Astrocyte (in vitro differentiated cells and primary cell): ENCODE results near the gene GPATCH3. TPM values are rescaled to one million over a fixed set of nuclear protein-coding genes. Genes with fewer than 3 reads are reported as not detected.

Experiments used
- DNase-seq: peaks from one replicate; pipeline ENCODE4 v3.0.0-alpha.2; 2010; ENCODE audit warnings: low read depth
- FAIRE-seq: peaks from 2 replicates; lab custom pipeline; 2011; peaks lifted over from hg19 to GRCh38; lab: Jason Lieb, UNC
- H2AFZ ChIP-seq: 2 replicates; pipeline ENCODE4 v1.6.0; 2012; ENCODE audit warnings: low read depth, low read length, inconsistent platforms
- H3K27ac ChIP-seq: 2 replicates; pipeline ENCODE4 v1.5.1; 2011; ENCODE audit warnings: low read depth, low read length, inconsistent platforms
- H3K27me3 ChIP-seq: 2 replicates; pipeline ENCODE4 v1.6.0; 2011; ENCODE audit warnings: low read length, inconsistent platforms; ENCODE audit not compliant: insufficient read depth
- H3K36me3 ChIP-seq: 2 replicates; pipeline ENCODE4 v1.5.1; 2011; ENCODE audit warnings: low read length, inconsistent platforms; ENCODE audit not compliant: insufficient read depth
- H3K4me1 ChIP-seq: 2 replicates; pipeline ENCODE4 v1.5.1; 2011; ENCODE audit warnings: low read length, inconsistent platforms; ENCODE audit not compliant: insufficient read depth
- H3K4me2 ChIP-seq: 2 replicates; pipeline ENCODE4 v1.6.0; 2012; ENCODE audit warnings: low read length, inconsistent platforms
- H3K4me3 ChIP-seq: 2 replicates; pipeline ENCODE4 v1.5.1; 2011; ENCODE audit warnings: low read depth, mild to moderate bottlenecking, low read length, inconsistent platforms; ENCODE audit not compliant: insufficient read depth
- H3K79me2 ChIP-seq: 2 replicates; pipeline ENCODE4 v1.6.0; 2012; ENCODE audit warnings: mild to moderate bottlenecking, low read length, inconsistent platforms; ENCODE audit not compliant: insufficient read depth
- H3K9ac ChIP-seq: 2 replicates; pipeline ENCODE4 v1.6.0; 2012; ENCODE audit warnings: mild to moderate bottlenecking, low read length, inconsistent platforms
- H3K9me3 ChIP-seq: 2 replicates; pipeline ENCODE4 v1.5.1; 2012; ENCODE audit warnings: low read depth, mild to moderate bottlenecking, low read length, inconsistent platforms; ENCODE audit not compliant: insufficient read depth
- H4K20me1 ChIP-seq: 2 replicates; pipeline ENCODE4 v1.6.0; 2012; ENCODE audit warnings: low read length, inconsistent platforms; ENCODE audit not compliant: insufficient read depth
- H3K27ac Mint-ChIP-seq: one replicate; pipeline ENCODE4 v1.8.0; 2021; ENCODE audit warnings: mild to moderate bottlenecking, mixed read lengths; ENCODE audit not compliant: unreplicated experiment
- H3K27me3 Mint-ChIP-seq: one replicate; pipeline ENCODE4 v1.8.0; 2021; ENCODE audit warnings: low read depth, mixed read lengths; ENCODE audit not compliant: unreplicated experiment
- H3K36me3 Mint-ChIP-seq: one replicate; pipeline ENCODE4 v1.8.0; 2021; ENCODE audit warnings: low read depth, mixed read lengths; ENCODE audit not compliant: unreplicated experiment
- H3K4me1 Mint-ChIP-seq: one replicate; pipeline ENCODE4 v1.8.0; 2021; ENCODE audit warnings: low read depth, mixed read lengths; ENCODE audit not compliant: unreplicated experiment
- H3K4me3 Mint-ChIP-seq: one replicate; pipeline ENCODE4 v1.8.0; 2021; ENCODE audit warnings: mild to moderate bottlenecking, moderate library complexity, mixed read lengths; ENCODE audit not compliant: unreplicated experiment
- H3K9me3 Mint-ChIP-seq: one replicate; pipeline ENCODE4 v1.8.0; 2021; ENCODE audit warnings: mild to moderate bottlenecking, mixed read lengths; ENCODE audit not compliant: unreplicated experiment
- EZH2 ChIP-seq: IDR thresholded peaks from 2 replicates; pipeline ENCODE4 v1.6.1; 2012; ENCODE audit warnings: mild to moderate bottlenecking, low read length, inconsistent platforms; ENCODE audit not compliant: insufficient read depth
- total RNA-seq: library from RNA; stranded (reverse); gene quantifications from 2 replicates; pipeline ENCODE4 v1.2.1, GENCODE V29; 2021
- TF ChIP-seq, protein P1 (sequence below): IDR thresholded peaks from 2 replicates; pipeline ENCODE4 v1.5.1; 2011; ENCODE audit warnings: low read depth, mild to moderate bottlenecking, inconsistent platforms, low read length, moderate library complexity; ENCODE audit not compliant: insufficient read depth

GPATCH3 gene
- total RNA-seq, 1 donor from 2014 or later = 12.8 TPM

- H3K27ac ChIP-seq = no peak overlapping the region
- H3K4me1 Mint-ChIP-seq = peaks cover 10% of the 10 kb centered on the region
- no peak for TF ChIP-seq EZH2
- TF ChIP-seq, protein P1, sequence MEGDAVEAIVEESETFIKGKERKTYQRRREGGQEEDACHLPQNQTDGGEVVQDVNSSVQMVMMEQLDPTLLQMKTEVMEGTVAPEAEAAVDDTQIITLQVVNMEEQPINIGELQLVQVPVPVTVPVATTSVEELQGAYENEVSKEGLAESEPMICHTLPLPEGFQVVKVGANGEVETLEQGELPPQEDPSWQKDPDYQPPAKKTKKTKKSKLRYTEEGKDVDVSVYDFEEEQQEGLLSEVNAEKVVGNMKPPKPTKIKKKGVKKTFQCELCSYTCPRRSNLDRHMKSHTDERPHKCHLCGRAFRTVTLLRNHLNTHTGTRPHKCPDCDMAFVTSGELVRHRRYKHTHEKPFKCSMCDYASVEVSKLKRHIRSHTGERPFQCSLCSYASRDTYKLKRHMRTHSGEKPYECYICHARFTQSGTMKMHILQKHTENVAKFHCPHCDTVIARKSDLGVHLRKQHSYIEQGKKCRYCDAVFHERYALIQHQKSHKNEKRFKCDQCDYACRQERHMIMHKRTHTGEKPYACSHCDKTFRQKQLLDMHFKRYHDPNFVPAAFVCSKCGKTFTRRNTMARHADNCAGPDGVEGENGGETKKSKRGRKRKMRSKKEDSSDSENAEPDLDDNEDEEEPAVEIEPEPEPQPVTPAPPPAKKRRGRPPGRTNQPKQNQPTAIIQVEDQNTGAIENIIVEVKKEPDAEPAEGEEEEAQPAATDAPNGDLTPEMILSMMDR = no peak
- peaks cover 43% of the 10 kb centered on the region for H3K79me2 ChIP-seq
- no peak overlapping the region for H3K4me3 Mint-ChIP-seq
- H3K36me3 ChIP-seq = peaks cover 40% of the 10 kb centered on the region
- no peaks in the 10 kb centered on the region for H3K27me3 ChIP-seq
- no peak for DNase-seq
- no peaks in the 10 kb centered on the region for H3K9me3 Mint-ChIP-seq
- H3K4me1 ChIP-seq = peaks cover 10% of the 10 kb centered on the region
- H3K4me3 ChIP-seq = no peak overlapping the region
- H2AFZ ChIP-seq = no peak overlapping the region
- peak overlapping the region; percentile 53 for H3K27ac Mint-ChIP-seq
- no peak for FAIRE-seq
- H3K9ac ChIP-seq = no peak overlapping the region
- H4K20me1 ChIP-seq = no peaks in the 10 kb centered on the region
- no peaks in the 10 kb centered on the region for H3K9me3 ChIP-seq
- H3K27me3 Mint-ChIP-seq = no peaks in the 10 kb centered on the region
- peaks cover 33% of the 10 kb centered on the region for H3K36me3 Mint-ChIP-seq
- no peak overlapping the region for H3K4me2 ChIP-seq
Observed at GRCh38 chr1:26941311-26941710, 41.0 kb upstream of the GPATCH3 start.

GRCh38 chr1:26938659-26939025 is 38.4 kb upstream of the GPATCH3 start:
- DNase-seq (no peak), FAIRE-seq (no peak)
- Histone ChIP-seq H3K36me3 (peaks cover 32% of the 10 kb centered on the region), H3K4me1 (peaks cover 10% of the 10 kb centered on the region), H3K4me3 (no peak overlapping the region), H3K9ac (no peak overlapping the region), H3K4me2 (no peak overlapping the region), H3K79me2 (peaks cover 58% of the 10 kb centered on the region), H3K27ac (no peak overlapping the region), H3K27me3 (no peaks in the 10 kb centered on the region), H3K9me3 (no peaks in the 10 kb centered on the region), H2AFZ (no peak overlapping the region), H4K20me1 (no peaks in the 10 kb centered on the region)
- H3K4me1 Mint-ChIP-seq = peaks cover 10% of the 10 kb centered on the region
- peak overlapping the region; percentile 67 for H3K27ac Mint-ChIP-seq
- peaks cover 30% of the 10 kb centered on the region for H3K36me3 Mint-ChIP-seq
- no peaks in the 10 kb centered on the region for H3K27me3 Mint-ChIP-seq
- TF ChIP-seq EZH2 = no peak
- TF ChIP-seq, protein P1 = no peak
- H3K9me3 Mint-ChIP-seq = no peaks in the 10 kb centered on the region
- no peak overlapping the region for H3K4me3 Mint-ChIP-seq

DNA sequence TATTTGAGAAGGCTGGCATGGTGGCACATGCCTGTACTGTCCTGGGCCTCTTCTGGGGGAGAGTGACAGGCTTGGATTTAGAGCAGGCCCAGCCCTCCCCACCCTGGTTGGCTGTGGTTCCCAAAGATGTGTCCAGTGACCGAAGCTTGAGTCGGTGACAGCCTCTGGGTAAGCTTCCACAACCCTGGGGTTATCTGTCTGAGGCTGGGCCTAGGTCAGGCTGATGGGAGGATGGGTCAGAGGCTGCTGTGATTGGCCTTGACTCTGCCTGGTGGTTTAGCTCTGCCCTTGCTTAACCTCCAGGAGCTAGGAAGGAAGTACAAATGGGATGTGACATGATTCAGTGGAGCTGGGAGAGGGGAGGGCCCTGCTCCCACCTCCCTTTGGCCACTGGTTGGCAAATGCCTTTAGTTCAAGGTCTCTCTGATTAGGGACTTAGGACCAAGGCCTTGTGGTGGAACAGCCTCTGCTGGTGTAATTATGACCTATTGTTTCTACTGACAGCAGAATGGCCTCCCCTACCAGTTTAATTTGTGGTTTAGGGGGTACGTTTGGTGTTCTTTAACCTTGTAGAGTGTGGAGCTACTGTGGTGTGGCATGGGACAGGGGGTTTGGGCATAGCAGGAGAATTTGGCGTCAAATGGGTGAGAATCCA is 37.9 kb upstream of the GPATCH3 start:
- H3K27me3 ChIP-seq = no peaks in the 10 kb centered on the region

More for the DNA sequence above, 37.9 kb upstream of the GPATCH3 start:
- Histone ChIP-seq H3K79me2 (peaks cover 59% of the 10 kb centered on the region), H3K4me2 (no peak overlapping the region), H3K9ac (no peak overlapping the region), H3K4me1 (peaks cover 10% of the 10 kb centered on the region), H3K27ac (no peak overlapping the region), H2AFZ (no peak overlapping the region), H3K36me3 (peaks cover 28% of the 10 kb centered on the region), H3K9me3 (no peaks in the 10 kb centered on the region), H3K4me3 (no peak overlapping the region), H4K20me1 (peaks cover 1% of the 10 kb centered on the region)
- peak overlapping the region; percentile 56 for H3K4me3 Mint-ChIP-seq
- H3K36me3 Mint-ChIP-seq = peaks cover 30% of the 10 kb centered on the region
- H3K27me3 Mint-ChIP-seq = no peaks in the 10 kb centered on the region
- FAIRE-seq (no peak), DNase-seq (no peak)
- peaks cover 10% of the 10 kb centered on the region for H3K4me1 Mint-ChIP-seq
- H3K9me3 Mint-ChIP-seq = no peaks in the 10 kb centered on the region
- H3K27ac Mint-ChIP-seq = peak overlapping the region; percentile 67
- TF ChIP-seq, protein P1 = no peak
- TF ChIP-seq EZH2 = no peak
